ENCODE measurements around the gene CDK16. TPM values are rescaled to one million over a fixed set of nuclear protein-coding genes. Genes with fewer than 3 reads are reported as not detected.

The CDK16 gene
- total and polyA plus RNA-seq, 7 donors, result 104 to 192 (median 150) TPM

DNA sequence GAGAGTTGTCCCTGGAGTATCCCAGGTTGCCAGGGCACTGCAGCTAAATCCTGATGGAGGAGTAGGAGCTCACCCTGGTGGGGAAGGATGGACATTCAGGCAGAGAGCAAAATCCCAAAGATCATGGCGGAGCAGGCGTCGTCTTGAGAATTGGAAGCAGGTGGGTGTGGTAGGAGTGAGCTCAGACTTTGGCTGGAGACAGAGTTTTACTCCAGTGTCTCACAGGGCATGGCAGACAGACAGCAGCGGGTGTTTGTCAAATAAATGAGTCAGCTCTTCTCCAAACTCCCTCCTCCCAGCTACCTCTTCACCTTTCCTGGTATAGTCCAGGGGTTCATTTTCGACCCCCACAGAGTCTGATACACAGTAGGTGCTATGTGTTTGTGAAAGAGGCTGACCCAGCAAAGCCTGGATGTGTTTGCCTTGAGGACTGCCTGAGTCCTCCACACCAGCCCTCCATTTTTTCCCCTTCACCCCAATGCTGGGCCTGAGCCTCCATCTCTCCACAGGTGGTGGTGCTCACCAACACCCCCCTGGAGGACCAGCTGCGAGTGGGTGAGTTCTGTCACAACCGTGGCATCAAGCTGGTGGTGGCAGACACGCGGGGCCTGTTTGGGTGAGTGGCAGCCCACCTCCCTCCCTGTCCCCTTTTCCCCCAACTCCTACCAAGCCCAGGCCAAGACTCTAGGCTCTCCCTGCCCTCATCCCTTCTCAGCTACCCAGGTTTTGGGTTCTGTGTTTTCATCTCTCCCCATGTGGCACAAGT, 17.9 kb upstream of the CDK16 start:
- Histone ChIP-seq H3K27ac (peak overlapping the region; percentile 71), H3K36me3 (ENCODE audit: insufficient read depth in 1 of 2, low read depth in 1 of 2) (peaks cover 0 to 86% of the 10 kb centered on the region in 2 donors), H3K4me1 (peaks cover 26% of the 10 kb centered on the region), H3K4me3 (no peak overlapping the region), H3K9me3 (no peaks in the 10 kb centered on the region), H3K27me3 (ENCODE audit: insufficient read depth in 3 of 3, low read length in 2 of 3) (no peaks in the 10 kb centered on the region)
- peak; percentile 63 to 75 for DNase-seq
- intact Hi-C loops (cut with DNase I), result no loop called here
- 46 to 73% (median 69%) methylated on average over 7 to 9 of the region's 9 CpGs for WGBS, 3 donors
- TF ChIP-seq, protein P1, sequence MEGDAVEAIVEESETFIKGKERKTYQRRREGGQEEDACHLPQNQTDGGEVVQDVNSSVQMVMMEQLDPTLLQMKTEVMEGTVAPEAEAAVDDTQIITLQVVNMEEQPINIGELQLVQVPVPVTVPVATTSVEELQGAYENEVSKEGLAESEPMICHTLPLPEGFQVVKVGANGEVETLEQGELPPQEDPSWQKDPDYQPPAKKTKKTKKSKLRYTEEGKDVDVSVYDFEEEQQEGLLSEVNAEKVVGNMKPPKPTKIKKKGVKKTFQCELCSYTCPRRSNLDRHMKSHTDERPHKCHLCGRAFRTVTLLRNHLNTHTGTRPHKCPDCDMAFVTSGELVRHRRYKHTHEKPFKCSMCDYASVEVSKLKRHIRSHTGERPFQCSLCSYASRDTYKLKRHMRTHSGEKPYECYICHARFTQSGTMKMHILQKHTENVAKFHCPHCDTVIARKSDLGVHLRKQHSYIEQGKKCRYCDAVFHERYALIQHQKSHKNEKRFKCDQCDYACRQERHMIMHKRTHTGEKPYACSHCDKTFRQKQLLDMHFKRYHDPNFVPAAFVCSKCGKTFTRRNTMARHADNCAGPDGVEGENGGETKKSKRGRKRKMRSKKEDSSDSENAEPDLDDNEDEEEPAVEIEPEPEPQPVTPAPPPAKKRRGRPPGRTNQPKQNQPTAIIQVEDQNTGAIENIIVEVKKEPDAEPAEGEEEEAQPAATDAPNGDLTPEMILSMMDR (IDR thresholded peaks at IDR 0.05), result peak; percentile 31
- peak; percentile 84 to 89 (median 87) for ATAC-seq

DNA sequence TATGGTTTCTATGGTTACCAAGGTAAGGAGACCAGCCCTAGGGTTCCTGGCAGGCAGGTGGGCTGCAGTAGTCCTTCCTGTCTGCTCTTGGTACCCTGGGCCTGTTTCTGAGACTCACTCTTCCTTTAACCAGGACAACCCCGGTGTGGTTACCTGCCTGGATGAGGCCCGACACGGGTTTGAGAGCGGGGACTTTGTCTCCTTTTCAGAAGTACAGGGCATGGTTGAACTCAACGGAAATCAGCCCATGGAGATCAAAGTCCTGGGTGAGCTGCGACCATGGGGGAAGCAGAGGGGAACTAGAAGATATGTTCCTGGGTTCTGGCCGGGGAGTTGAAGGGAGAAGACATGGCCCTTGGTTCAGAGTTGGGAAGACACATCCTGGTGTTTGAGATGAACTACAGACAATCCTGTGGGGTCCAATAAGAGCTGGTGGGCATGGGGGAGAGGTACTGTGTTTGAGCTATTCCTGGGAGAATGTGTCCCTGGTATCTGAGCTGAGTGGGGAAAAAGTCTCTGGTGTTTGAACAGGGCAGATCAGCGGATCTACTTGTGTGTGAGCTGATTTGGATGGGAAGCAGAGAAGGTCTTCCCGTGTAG, 17.0 kb upstream of the CDK16 start:
- TF ChIP-seq, protein P1 (IDR thresholded peaks at IDR 0.05), result no peak
- H3K27ac ChIP-seq, result peak overlapping the region; percentile 71
- intact Hi-C loops (cut with DNase I), result no loop called here
- H3K27me3 ChIP-seq (ENCODE audit: insufficient read depth in 3 of 3, low read length in 2 of 3), result no peaks in the 10 kb centered on the region
- H3K4me1 ChIP-seq, result peaks cover 17% of the 10 kb centered on the region
- DNase-seq (peak in 1 of 2 donors; percentile 36), ATAC-seq (no peak)
- H3K36me3 ChIP-seq (ENCODE audit: insufficient read depth in 1 of 2, low read depth in 1 of 2), result peaks cover 0 to 95% of the 10 kb centered on the region in 2 donors
- no peaks in the 10 kb centered on the region for H3K9me3 ChIP-seq
- WGBS, 3 donors, result 81 to 92% (median 89%) methylated on average over 8 to 9 of the region's 9 CpGs
- H3K4me3 ChIP-seq, result no peak overlapping the region

DNA sequence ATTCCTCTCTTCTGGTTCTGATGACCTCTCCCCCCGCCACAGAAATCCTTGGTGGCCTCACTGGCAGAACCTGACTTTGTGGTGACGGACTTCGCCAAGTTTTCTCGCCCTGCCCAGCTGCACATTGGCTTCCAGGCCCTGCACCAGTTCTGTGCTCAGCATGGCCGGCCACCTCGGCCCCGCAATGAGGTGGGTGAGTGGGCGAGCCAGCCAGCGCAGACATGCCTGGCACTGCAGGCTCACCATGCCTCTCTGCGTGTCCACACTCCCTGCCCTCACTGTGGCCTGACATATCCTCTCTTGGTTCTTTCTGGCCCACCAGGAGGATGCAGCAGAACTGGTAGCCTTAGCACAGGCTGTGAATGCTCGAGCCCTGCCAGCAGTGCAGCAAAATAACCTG, 16.2 kb upstream of the CDK16 start:
- no peak overlapping the region for H3K4me3 ChIP-seq
- peaks cover 0 to 100% of the 10 kb centered on the region in 2 donors for H3K36me3 ChIP-seq (ENCODE audit: insufficient read depth in 1 of 2, low read depth in 1 of 2)
- H3K27me3 ChIP-seq (ENCODE audit: insufficient read depth in 3 of 3, low read length in 2 of 3), result no peaks in the 10 kb centered on the region
- H3K9me3 ChIP-seq, result no peaks in the 10 kb centered on the region
- H3K4me1 ChIP-seq, result peaks cover 11% of the 10 kb centered on the region
- TF ChIP-seq, protein P1 (IDR thresholded peaks at IDR 0.05), result no peak
- H3K27ac ChIP-seq, result no peak overlapping the region
- intact Hi-C loops (cut with DNase I), result no loop called here
- WGBS, 3 donors, result 88 to 93% (median 92%) methylated on average over 10 to 11 of the region's 11 CpGs
- DNase-seq (no peak), ATAC-seq (no peak)

DNA sequence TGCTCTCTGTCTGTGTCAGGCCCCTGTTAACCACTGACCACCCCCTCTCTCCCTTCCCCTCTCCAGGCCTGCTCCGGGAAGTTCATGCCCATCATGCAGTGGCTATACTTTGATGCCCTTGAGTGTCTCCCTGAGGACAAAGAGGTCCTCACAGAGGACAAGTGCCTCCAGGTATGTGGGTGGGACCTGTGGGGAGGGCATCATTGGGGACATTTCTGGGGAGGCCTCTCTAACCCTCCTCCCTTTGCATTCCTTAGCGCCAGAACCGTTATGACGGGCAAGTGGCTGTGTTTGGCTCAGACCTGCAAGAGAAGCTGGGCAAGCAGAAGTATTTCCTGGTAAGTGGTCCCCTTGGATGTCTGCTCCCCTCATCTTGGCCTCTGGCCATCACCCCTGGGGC, 15.6 kb upstream of the CDK16 start:
- Histone ChIP-seq H3K27ac (no peak overlapping the region), H3K4me1 (peaks cover 5% of the 10 kb centered on the region), H3K27me3 (ENCODE audit: insufficient read depth in 3 of 3, low read length in 2 of 3) (no peaks in the 10 kb centered on the region), H3K36me3 (ENCODE audit: insufficient read depth in 1 of 2, low read depth in 1 of 2) (peaks cover 0 to 100% of the 10 kb centered on the region in 2 donors), H3K4me3 (no peak overlapping the region), H3K9me3 (no peaks in the 10 kb centered on the region)
- intact Hi-C loops (cut with DNase I), result no loop called here
- 81 to 85% methylated on average over 4 of the region's 4 CpGs; no CpG with 5 or more reads in 1 of the 3 donors for WGBS, 3 donors
- TF ChIP-seq, protein P1 (IDR thresholded peaks at IDR 0.05), result no peak
- DNase-seq (peak in 1 of 2 donors; percentile 39), ATAC-seq (no peak)
